Putamen (tissue), 1 donor: ENCODE results near the gene SBNO2.

Experiments used
- DNase-seq: peaks from one replicate; pipeline ENCODE4 v3.0.0-alpha.2; 2016; ENCODE audit warnings: low spot score

SBNO2 gene

GRCh38 chr19:1154731-1155351 is 19.2 kb downstream of the SBNO2 start:
- DNase-seq, result no peak

GRCh38 chr19:1153891-1154730 is 20.0 kb downstream of the SBNO2 start:
- DNase-seq, result no peak

GRCh38 chr19:1151917-1152587 is 22.0 kb downstream of the SBNO2 start:
- no peak for DNase-seq

- DNase-seq, result no peak
Observed at GRCh38 chr19:1151037-1151724, 22.9 kb downstream of the SBNO2 start.

- DNase-seq, result no peak
Observed at GRCh38 chr19:1150333-1151036, 23.6 kb downstream of the SBNO2 start.

- DNase-seq, result no peak
Observed at GRCh38 chr19:1149259-1150045, 24.6 kb downstream of the SBNO2 start.

GRCh38 chr19:1147934-1148549 is 26.0 kb downstream of the SBNO2 start:
- DNase-seq, result no peak

- DNase-seq, result no peak
Observed at GRCh38 chr19:1146858-1147780, 26.9 kb downstream of the SBNO2 start.

- no peak for DNase-seq
Observed at GRCh38 chr19:1146412-1146699, 27.7 kb downstream of the SBNO2 start.

- no peak for DNase-seq
Observed at GRCh38 chr19:1145635-1146411, 28.2 kb downstream of the SBNO2 start.

GRCh38 chr19:1144741-1145140 is 29.3 kb downstream of the SBNO2 start:
- DNase-seq, result no peak

- DNase-seq, result no peak
Observed at GRCh38 chr19:1143828-1144399, 30.2 kb downstream of the SBNO2 start.

- no peak for DNase-seq
Observed at GRCh38 chr19:1141944-1142343, 32.1 kb downstream of the SBNO2 start.

GRCh38 chr19:1140272-1141027 is 33.6 kb downstream of the SBNO2 start:
- no peak for DNase-seq

- DNase-seq, result no peak
Observed at GRCh38 chr19:1139126-1139525, 34.9 kb downstream of the SBNO2 start.

GRCh38 chr19:1138121-1138520 is 35.9 kb downstream of the SBNO2 start:
- no peak for DNase-seq

- DNase-seq, result no peak
Observed at GRCh38 chr19:1136621-1137317, 37.3 kb downstream of the SBNO2 start.
